IPS-NIHi7 (cell line): ENCODE measurements around the gene TMEM18.
"Not testable (repeated sequence)": the region's sequence is repeated elsewhere in the genome, so short reads cannot be mapped to it uniquely, and the experiment has no call there.

Experiments used
- DNase-seq: peaks from one replicate; pipeline ENCODE4 v3.0.0; 2012; ENCODE audit warnings: mixed read lengths; ENCODE audit errors: extremely low spot score

TMEM18 gene

GRCh38 chr2:677056-677958 is at the start of gene TMEM18:
Gene TMEM18, minus strand, starts transcription at chr2:677406. Its CDS starts 61 bp downstream, at chr2:677345.
- peak; percentile 82 for DNase-seq

- DNase-seq = no peak
Measured at GRCh38 chr2:726169-726568, 49.0 kb upstream of the TMEM18 start.

DNA sequence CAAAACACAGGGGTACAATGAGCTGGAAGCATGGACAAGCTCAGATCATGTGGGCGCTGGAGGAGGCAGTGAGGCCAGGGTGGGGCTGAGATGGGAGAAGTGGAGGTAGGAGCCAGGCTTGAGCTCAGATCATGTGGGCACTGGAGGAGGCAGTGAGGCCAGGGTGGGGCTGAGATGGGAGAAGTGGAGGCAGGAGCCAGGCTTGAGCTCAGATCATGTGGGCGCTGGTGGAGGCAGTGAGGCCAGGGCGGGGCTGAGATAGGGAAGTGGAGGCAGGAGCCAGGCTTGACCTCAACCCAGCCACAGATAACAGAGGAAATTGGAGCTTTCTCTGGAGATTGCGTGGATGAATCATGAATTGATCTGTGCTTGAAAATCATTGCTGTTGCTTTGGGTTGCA is 48.3 kb upstream of the TMEM18 start:
- DNase-seq = no peak

- no peak for DNase-seq
Measured at GRCh38 chr2:723761-724160, 46.6 kb upstream of the TMEM18 start.

DNA sequence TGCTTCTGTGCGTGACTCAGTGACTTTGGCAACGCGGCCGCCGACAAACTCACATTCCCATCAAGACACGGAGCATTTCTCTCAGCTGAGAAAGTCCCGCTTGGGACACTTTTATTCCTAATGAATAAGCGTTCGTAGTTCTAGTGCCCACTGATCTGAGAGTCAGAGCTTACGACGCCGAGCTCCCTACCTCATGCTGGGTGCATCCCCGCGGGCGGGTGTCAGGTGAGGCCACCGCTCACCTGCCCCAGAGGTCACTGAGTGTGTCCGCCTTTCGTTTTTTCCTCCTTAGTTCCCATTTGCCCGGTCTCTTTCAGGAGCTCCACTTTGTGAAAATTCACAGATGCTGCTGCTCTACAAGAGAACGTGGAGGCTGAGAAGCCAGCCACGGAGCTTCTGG is 43.6 kb upstream of the TMEM18 start:
- no peak for DNase-seq

- no peak for DNase-seq
Measured at GRCh38 chr2:719734-720133, 42.5 kb upstream of the TMEM18 start.

DNA sequence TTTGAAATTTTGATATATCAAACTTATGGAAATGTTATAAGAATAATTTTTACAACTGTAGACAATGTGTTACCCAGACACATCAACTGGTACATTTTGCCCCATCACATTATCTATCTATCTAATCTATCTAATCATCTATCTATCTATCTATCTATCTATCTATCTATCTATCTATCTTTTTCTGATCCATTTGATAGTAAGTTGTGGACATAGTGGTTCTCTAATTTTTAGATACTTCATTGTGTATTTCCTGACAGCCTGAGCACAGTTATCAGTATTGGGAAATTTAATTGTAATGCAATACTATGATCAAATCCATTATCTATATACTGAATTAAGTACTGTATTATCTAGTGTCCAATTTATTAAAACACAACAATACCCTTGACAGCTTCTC is 42.0 kb upstream of the TMEM18 start:
- no peak for DNase-seq

DNA sequence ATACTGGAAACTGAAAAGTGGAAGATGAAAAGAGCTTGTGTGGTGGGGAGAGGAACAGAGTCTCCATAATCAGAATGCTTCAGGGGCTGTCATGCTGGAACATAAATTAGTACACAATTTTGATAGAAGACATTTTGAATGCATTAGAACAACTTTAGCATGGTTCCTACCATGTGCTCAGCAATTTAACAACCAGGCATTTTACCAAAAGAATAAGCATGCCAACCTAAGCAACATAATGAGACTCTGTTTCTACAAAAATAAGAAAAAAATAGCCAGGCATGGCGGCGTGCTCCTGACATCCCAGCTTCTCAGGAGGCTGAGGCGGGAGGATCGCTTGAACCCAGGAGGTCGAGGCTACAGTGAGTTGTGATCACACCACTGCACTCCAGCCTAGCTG is 40.5 kb upstream of the TMEM18 start:
- no peak for DNase-seq

DNA sequence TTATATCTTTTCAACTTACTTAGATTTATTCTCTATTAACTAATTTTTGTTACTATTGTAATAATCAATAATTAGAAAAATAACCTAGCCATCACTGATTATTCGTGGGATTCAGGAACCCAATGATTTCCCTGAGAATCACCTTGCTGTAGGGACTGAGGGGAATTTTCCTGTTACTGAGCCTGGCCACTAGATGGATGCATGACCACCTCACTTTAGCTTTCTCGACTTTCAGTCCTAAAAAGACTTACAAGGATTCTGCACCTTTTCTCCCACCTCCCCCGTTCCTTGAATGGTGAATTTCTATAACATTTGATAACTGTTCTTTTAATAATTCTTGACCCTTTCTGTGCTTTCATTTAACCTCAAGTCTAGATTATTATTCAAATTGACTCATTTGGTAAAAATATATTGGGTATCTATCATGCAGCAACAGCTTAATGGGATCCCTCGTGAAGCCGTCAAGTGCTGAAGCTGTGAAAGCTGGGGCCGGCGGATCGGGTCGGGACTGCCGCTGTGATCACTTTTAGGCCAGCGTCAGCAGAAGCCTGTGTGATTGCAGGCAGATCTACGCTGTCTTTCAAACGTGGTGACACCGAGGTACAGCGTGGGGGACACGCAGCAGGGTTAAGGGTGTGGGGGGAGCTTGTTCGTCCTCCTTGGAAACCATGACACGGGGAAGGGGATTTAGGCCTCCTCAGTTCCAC is 38.8 kb upstream of the TMEM18 start:
- DNase-seq = peak; percentile 59

- no peak for DNase-seq
Measured at GRCh38 chr2:715038-715437, 37.8 kb upstream of the TMEM18 start.

DNA sequence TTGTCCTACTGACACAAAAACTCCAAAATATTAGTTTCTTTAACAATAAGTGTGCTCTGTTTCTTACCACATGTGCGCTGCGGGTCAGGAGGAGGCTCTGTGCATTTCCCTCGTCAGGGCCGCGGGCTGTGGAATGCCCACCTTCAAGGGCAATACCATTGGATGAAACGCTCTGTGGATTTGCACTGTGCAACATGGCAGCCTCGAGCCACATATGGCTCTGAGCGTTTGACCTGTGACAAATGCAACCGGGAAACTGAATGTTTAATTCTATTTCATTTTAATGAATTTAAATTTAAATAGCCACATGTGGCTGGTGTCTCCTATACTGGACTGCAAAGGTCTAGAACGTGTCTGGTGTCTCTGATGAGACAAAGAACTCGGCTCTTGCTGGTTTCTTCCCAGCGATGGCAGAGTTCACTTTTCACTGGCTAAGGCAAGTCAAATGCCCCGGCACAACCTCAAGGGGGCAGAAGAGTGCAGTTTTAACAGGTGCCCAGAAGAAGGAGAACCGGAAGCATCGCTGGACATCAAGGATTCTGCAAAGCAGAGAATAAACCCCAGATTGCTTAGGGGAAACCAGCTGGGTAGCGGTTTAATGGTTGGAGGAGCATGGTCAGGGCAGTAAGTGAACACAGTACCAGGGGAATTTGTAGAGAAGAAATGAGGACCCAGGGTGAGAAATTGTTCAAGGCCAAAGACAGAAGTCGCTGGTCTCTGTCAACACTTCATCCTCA is 37.0 kb upstream of the TMEM18 start:
- peak; percentile 74 for DNase-seq

DNA sequence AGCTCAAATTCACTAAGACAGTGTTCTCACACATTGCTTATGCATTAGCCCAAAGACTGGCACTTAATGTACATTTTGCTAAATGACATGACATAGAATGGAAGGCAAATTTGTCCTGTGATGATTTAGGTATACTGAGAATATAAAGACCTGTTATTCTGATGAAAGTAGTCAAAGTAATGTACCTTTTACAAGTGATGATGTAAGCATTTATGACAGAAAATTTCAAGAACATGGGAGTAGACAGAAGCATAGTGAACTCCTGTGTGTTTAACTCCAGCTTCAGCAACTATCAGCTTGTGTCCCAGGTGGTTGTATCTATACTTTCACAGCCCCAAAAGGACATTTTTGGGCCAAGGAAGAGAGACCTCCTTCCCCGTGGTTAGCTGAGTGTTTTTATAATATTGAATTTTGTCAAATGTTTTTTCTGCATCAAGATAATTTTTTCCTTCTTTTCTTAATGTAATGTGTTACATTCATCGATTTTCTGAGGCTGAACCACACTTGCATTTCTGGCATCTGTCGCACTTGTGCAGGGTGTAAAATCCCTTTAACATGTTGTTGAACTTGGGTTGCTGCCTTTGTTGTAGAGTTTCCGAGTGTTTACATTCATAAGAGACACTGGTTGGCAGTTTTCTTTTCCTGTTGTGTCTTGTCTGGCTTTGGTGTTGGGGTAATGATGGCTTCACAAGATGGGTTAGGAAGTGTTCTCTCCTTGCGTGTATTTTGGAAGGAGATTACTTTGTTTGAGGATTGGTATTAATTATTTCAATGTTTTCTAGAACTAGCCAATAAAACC is 33.9 kb upstream of the TMEM18 start:
- no peak for DNase-seq

- no peak for DNase-seq
Measured at GRCh38 chr2:709138-709765, 32.0 kb upstream of the TMEM18 start.

- DNase-seq = no peak
Measured at GRCh38 chr2:708667-709066, 31.5 kb upstream of the TMEM18 start.

DNA sequence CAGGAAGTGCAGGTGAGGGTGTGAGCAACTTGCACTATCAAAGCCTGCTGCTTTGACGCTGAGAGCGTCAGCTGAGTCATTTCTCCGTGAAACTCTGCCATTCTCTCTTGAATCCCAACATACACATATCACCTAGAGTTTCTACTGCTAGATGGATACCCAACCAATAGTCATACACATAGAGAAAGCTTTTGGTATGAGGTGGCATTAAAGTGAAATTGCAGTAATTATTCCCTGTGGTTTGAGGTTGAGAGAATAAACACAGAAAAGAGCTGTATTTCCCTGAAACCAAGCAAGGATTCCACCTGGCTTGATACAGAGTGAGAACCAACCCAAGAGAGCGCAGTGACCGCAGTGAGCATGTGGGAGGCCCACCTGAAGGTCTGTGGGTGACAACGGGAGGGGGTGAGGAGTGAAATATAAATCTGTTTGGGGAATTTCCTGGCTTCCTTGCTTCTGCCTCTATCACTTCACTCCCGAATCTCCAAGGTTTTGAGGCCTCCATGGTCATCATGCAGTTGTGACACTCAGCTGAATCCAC is 28.8 kb upstream of the TMEM18 start:
- DNase-seq = no peak

DNA sequence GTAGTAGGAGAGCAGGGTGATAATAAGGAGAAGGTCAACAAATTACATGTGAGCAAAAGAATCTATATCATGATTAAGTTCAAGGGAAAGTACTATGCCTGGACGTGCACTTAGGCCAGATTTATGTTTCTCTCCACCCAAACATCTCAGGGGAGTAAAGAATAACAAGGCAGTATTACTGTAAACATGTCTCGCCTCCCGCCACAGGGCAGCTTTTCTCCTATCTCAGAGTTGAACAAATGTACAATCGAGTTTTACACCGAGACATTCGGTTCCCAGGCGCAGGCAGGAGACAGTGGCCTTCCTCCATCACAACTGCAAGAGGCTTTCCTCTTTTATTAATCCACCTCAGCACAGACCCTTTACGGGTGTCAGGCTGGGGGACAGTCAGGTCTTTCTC is 25.6 kb upstream of the TMEM18 start:
- not testable (repeated sequence) for DNase-seq

- no peak for DNase-seq
Measured at GRCh38 chr2:696999-697627, 19.9 kb upstream of the TMEM18 start.

- DNase-seq = no peak
Measured at GRCh38 chr2:696463-696862, 19.3 kb upstream of the TMEM18 start.

- DNase-seq = no peak
Measured at GRCh38 chr2:694906-695510, 17.8 kb upstream of the TMEM18 start.

DNA sequence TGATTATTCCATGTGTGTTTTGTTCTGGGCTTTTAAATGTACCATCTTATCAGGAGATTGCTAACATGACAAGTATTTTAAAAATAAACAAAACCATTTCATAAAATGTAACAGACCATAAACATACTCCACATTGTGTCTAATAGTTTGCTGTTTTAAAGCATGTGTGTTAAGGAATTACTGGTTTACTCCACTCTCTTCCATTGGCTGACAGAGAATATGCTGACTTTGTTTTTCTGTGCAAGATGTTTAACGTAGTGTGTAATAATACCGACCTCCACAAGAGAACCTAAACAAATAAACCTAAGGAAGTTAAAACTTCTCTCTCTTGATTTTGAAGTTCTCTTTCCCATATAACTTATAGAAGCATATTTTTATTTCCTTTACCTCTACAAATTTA is 17.0 kb upstream of the TMEM18 start:
- no peak for DNase-seq
